Measurements from ENCODE around the gene FOCAD. TPM values are rescaled to one million over a fixed set of nuclear protein-coding genes. Genes with fewer than 3 reads are reported as not detected.

Gene FOCAD
- total RNA-seq, 1 donor from 2014 or later = 146 TPM

- H3K9ac ChIP-seq = no peak overlapping the region
- H3K4me1 ChIP-seq = no peaks in the 10 kb centered on the region
- H3K79me2 ChIP-seq (ENCODE audit: low read depth) = no peaks in the 10 kb centered on the region
- Mint-ChIP-seq H3K27me3 (ENCODE audit: insufficient read depth, low read depth) (peaks cover 4% of the 10 kb centered on the region), H3K9me3 (peaks cover under 1% of the 10 kb centered on the region), H3K27ac (no peak overlapping the region), H3K4me1 (peaks cover 2% of the 10 kb centered on the region), H3K4me3 (no peak overlapping the region), H3K36me3 (peaks cover 32% of the 10 kb centered on the region)
- no peak overlapping the region for H3K27ac ChIP-seq
- H2AFZ ChIP-seq (replicated peaks) = no peak overlapping the region
- no peaks in the 10 kb centered on the region for H3K36me3 ChIP-seq
- no peaks in the 10 kb centered on the region for H4K20me1 ChIP-seq (ENCODE audit: low read depth)
- H3K4me2 ChIP-seq = no peak overlapping the region
- H3K9me3 ChIP-seq (ENCODE audit: low read depth) = no peaks in the 10 kb centered on the region
- no peak for TF ChIP-seq EZH2 (IDR thresholded peaks at IDR 0.05)
- no peak for TF ChIP-seq CTCF (IDR thresholded peaks at IDR 0.05)
- TF ChIP-seq EZH2phosphoT487 (IDR thresholded peaks at IDR 0.05) = no peak
- H3K4me3 ChIP-seq = no peak overlapping the region
- DNase-seq (ENCODE audit: low spot score) = no peak
- H3K27me3 ChIP-seq = no peaks in the 10 kb centered on the region
- H3F3A ChIP-seq (ENCODE audit: low read depth) = no peaks in the 10 kb centered on the region
Measured at GRCh38 chr9:20994486-20994885, 310.4 kb downstream of the FOCAD start.

GRCh38 chr9:20995616-20996015 lies 311.6 kb downstream of the FOCAD start:
- no peak overlapping the region for H3K4me3 Mint-ChIP-seq
- H3K4me3 ChIP-seq = no peak overlapping the region
- H3K4me1 ChIP-seq = no peaks in the 10 kb centered on the region
- no peaks in the 10 kb centered on the region for H3K79me2 ChIP-seq (ENCODE audit: low read depth)
- H3K9me3 Mint-ChIP-seq = peaks cover 6% of the 10 kb centered on the region
- no peak overlapping the region for H3K27ac ChIP-seq
- no peaks in the 10 kb centered on the region for H3F3A ChIP-seq (ENCODE audit: low read depth)
- H3K9ac ChIP-seq = no peak overlapping the region
- TF ChIP-seq EZH2phosphoT487 (IDR thresholded peaks at IDR 0.05) (no peak), CTCF (IDR thresholded peaks at IDR 0.05) (no peak), EZH2 (IDR thresholded peaks at IDR 0.05) (no peak)
- H3K27ac Mint-ChIP-seq = no peak overlapping the region
- DNase-seq (ENCODE audit: low spot score) = no peak
- peaks cover 29% of the 10 kb centered on the region for H3K36me3 Mint-ChIP-seq
- H3K9me3 ChIP-seq (ENCODE audit: low read depth) = no peaks in the 10 kb centered on the region
- no peaks in the 10 kb centered on the region for H3K4me1 Mint-ChIP-seq
- no peaks in the 10 kb centered on the region for H3K27me3 ChIP-seq
- no peaks in the 10 kb centered on the region for H3K36me3 ChIP-seq
- no peak overlapping the region for H2AFZ ChIP-seq (replicated peaks)
- no peaks in the 10 kb centered on the region for H4K20me1 ChIP-seq (ENCODE audit: low read depth)
- peaks cover 2% of the 10 kb centered on the region for H3K27me3 Mint-ChIP-seq (ENCODE audit: insufficient read depth, low read depth)
- H3K4me2 ChIP-seq = no peak overlapping the region

- no peak for DNase-seq (ENCODE audit: low spot score)
- Histone ChIP-seq H3K27ac (no peak overlapping the region), H2AFZ (replicated peaks) (no peak overlapping the region), H3K4me3 (no peak overlapping the region), H3K9ac (no peak overlapping the region), H3K79me2 (ENCODE audit: low read depth) (no peaks in the 10 kb centered on the region), H3K9me3 (ENCODE audit: low read depth) (no peaks in the 10 kb centered on the region), H3K27me3 (no peaks in the 10 kb centered on the region), H3K4me1 (no peaks in the 10 kb centered on the region), H4K20me1 (ENCODE audit: low read depth) (no peaks in the 10 kb centered on the region), H3K36me3 (no peaks in the 10 kb centered on the region), H3K4me2 (no peak overlapping the region), H3F3A (ENCODE audit: low read depth) (no peaks in the 10 kb centered on the region)
- Mint-ChIP-seq H3K27me3 (ENCODE audit: insufficient read depth, low read depth) (peaks cover 2% of the 10 kb centered on the region), H3K4me3 (no peak overlapping the region), H3K36me3 (peaks cover 29% of the 10 kb centered on the region), H3K27ac (no peak overlapping the region), H3K9me3 (peaks cover 13% of the 10 kb centered on the region), H3K4me1 (no peaks in the 10 kb centered on the region)
- TF ChIP-seq EZH2phosphoT487 (IDR thresholded peaks at IDR 0.05) (no peak), EZH2 (IDR thresholded peaks at IDR 0.05) (no peak), CTCF (IDR thresholded peaks at IDR 0.05) (no peak)
Measured at GRCh38 chr9:20996809-20997208, 312.8 kb downstream of the FOCAD start.

Measured in neural progenitor cell (in vitro differentiated cells).